A549 (cell line): Measurements from ENCODE around the gene GRM4. TPM values are rescaled to one million over a fixed set of nuclear protein-coding genes. Genes with fewer than 3 reads are reported as not detected.

ENCODE experiments used
- ATAC-seq, 2 experiments: fragments of 200-7000 bp in 1 of 2; fragments of >200 bp in 1 of 2; cut with Nextera tagmentation in 1 of 2; cut with Tn5 transposase in 1 of 2; 3 replicates each; pipeline versions ENCODE4 v1.8.0 to v1.9.1; 2018 to 2020; ENCODE audit warnings: mild to moderate bottlenecking in 1 of 2, moderate library complexity in 1 of 2
- CTCF ChIA-PET: fragments of 300-600 bp; sonication (Branson Sonifier 250); formaldehyde crosslinking; extraction: SDS; loops from one replicate; lab custom pipeline; 2021; ENCODE audit warnings: antibody characterized with exemption, inconsistent platforms; lab: Yijun Ruan, JAX
- POLR2A ChIA-PET: fragments of 350-600 bp; formaldehyde crosslinking; extraction: SDS; loops from one replicate; lab custom pipeline; 2021; ENCODE audit warnings: antibody characterized with exemption, inconsistent platforms; lab: Yijun Ruan, JAX
- DNase-seq, 2 experiments: peaks; one replicate each; pipeline versions ENCODE4 v3.0.0 to v3.0.0-alpha.2; 2011 to 2016; ENCODE audit warnings: low read depth in 1 of 2, low spot score in 1 of 2
- FAIRE-seq: peaks from 2 replicates; lab custom pipeline; 2011; peaks lifted over from hg19 to GRCh38; lab: Jason Lieb, UNC
- H3K27ac ChIP-seq, 2 experiments: fragments of >200 bp; sonication (Bioruptor Twin); formaldehyde crosslinking; 3 replicates each; pipeline ENCODE4 v1.5.1; 2016 to 2017
- H3K4me1 ChIP-seq: fragments of >200 bp; sonication (Bioruptor Twin); formaldehyde crosslinking; 3 replicates; pipeline ENCODE4 v1.6.1; 2016
- H3K4me2 ChIP-seq: fragments of >200 bp; sonication (Bioruptor Twin); formaldehyde crosslinking; 3 replicates; pipeline ENCODE4 v1.6.1; 2016
- H3K4me3 ChIP-seq: fragments of >200 bp; sonication (Bioruptor Twin); formaldehyde crosslinking; 3 replicates; pipeline ENCODE4 v1.5.1; 2016
- H3K9me3 ChIP-seq: fragments of >200 bp; sonication (Bioruptor Twin); formaldehyde crosslinking; 3 replicates; pipeline ENCODE4 v1.6.1; 2016
- BHLHE40 ChIP-seq: IDR thresholded peaks from 2 replicates; pipeline ENCODE4 v1.6.1; 2012; ENCODE audit warnings: low read depth, low read length, inconsistent platforms
- CBX2 ChIP-seq: fragments of 200-600 bp; sonication (generic); IDR thresholded peaks from 2 replicates; pipeline ENCODE4 v1.6.1; 2016; ENCODE audit warnings: low read depth, mild to moderate bottlenecking, borderline replicate concordance
- CEBPB ChIP-seq, 2 experiments: fragments of >200 bp in 1 of 2; sonication (Bioruptor Twin) in 1 of 2; formaldehyde crosslinking in 1 of 2; IDR thresholded peaks; 2 replicates each; pipeline ENCODE4 v1.6.1; 2012 to 2016
- CHD4 ChIP-seq: fragments of 200-600 bp; sonication (generic); IDR thresholded peaks from 2 replicates; pipeline ENCODE4 v1.6.1; 2016; ENCODE audit warnings: antibody characterized with exemption, mild to moderate bottlenecking, borderline replicate concordance
- EHF ChIP-seq: fragments of 250-450 bp; sonication (Bioruptor Pico); IDR thresholded peaks from 2 replicates; pipeline ENCODE4 v1.5.0; 2020; ENCODE audit warnings: mild to moderate bottlenecking
- ELK1 ChIP-seq: fragments of 150-350 bp; IDR thresholded peaks from 2 replicates; pipeline ENCODE4 v1.6.1; 2014; ENCODE audit warnings: low read depth, mild to moderate bottlenecking, low read length
- FOXS1 ChIP-seq: fragments of 250-450 bp; sonication (Bioruptor Pico); IDR thresholded peaks from 2 replicates; pipeline ENCODE4 v1.5.0; 2020; ENCODE audit warnings: mild to moderate bottlenecking, moderate library complexity
- HMGXB4 ChIP-seq: fragments of 250-450 bp; sonication (Bioruptor Pico); IDR thresholded peaks from 2 replicates; pipeline ENCODE4 v1.5.0; 2021; ENCODE audit warnings: mild to moderate bottlenecking, moderate library complexity, borderline replicate concordance
- HOXA7 ChIP-seq: fragments of 250-450 bp; sonication (Bioruptor Pico); IDR thresholded peaks from 2 replicates; pipeline ENCODE4 v1.5.0; 2020; ENCODE audit warnings: mild to moderate bottlenecking, moderate library complexity
- HOXB5 ChIP-seq: fragments of 250-450 bp; sonication (Bioruptor Pico); IDR thresholded peaks from 2 replicates; pipeline ENCODE4 v1.5.0; 2020; ENCODE audit warnings: mild to moderate bottlenecking, moderate library complexity
- JUN ChIP-seq, 2 experiments: fragments of >200 bp; sonication (Bioruptor Twin); formaldehyde crosslinking; IDR thresholded peaks; 2 replicates in 1 of 2; 3 replicates in 1 of 2; pipeline ENCODE4 v1.6.1; 2016 to 2017
- KDM1A ChIP-seq: fragments of 200-600 bp; sonication (generic); IDR thresholded peaks from 2 replicates; pipeline ENCODE4 v1.6.1; 2016; ENCODE audit warnings: low read depth, mild to moderate bottlenecking
- MAX ChIP-seq: IDR thresholded peaks from 2 replicates; pipeline ENCODE4 v1.6.1; 2012
- MAZ ChIP-seq: fragments of 150-350 bp; IDR thresholded peaks from 2 replicates; pipeline ENCODE4 v1.6.1; 2014; ENCODE audit warnings: antibody characterized with exemption, low read depth, low read length, borderline replicate concordance
- MYC ChIP-seq: IDR thresholded peaks from 2 replicates; pipeline ENCODE4 v1.6.1; 2012; ENCODE audit warnings: mild to moderate bottlenecking, inconsistent platforms, low read length, improper control_type of control experiment, borderline replicate concordance
- NFE2L2 ChIP-seq: fragments of 150-350 bp; conservative IDR thresholded peaks from 2 replicates; pipeline ENCODE4 v1.6.1; 2014; ENCODE audit warnings: low read length
- NPAS2 ChIP-seq: fragments of 250-450 bp; sonication (Bioruptor Pico); IDR thresholded peaks from 2 replicates; pipeline ENCODE4 v1.8.0; 2022; ENCODE audit warnings: mild to moderate bottlenecking, moderate library complexity, borderline replicate concordance
- POLR2AphosphoS2 ChIP-seq: conservative IDR thresholded peaks from 2 replicates; pipeline ENCODE4 v1.6.1; 2012; ENCODE audit warnings: low read length, improper control_type of control experiment, inconsistent platforms
- RAD21 ChIP-seq, 2 experiments: fragments of >200 bp in 1 of 2; sonication (Bioruptor Twin) in 1 of 2; formaldehyde crosslinking in 1 of 2; IDR thresholded peaks in 1 of 2; conservative IDR thresholded peaks in 1 of 2; 2 replicates in 1 of 2; 3 replicates in 1 of 2; pipeline ENCODE4 v1.6.1; 2012 to 2018; ENCODE audit warnings: inconsistent platforms in 1 of 2
- RARB ChIP-seq: fragments of 250-450 bp; sonication (Bioruptor Pico); IDR thresholded peaks from 2 replicates; pipeline ENCODE4 v1.8.0; 2021; ENCODE audit warnings: mild to moderate bottlenecking, moderate library complexity
- RCOR1 ChIP-seq: fragments of 150-350 bp; IDR thresholded peaks from 2 replicates; pipeline ENCODE4 v1.6.1; 2014; ENCODE audit warnings: antibody characterized with exemption, low read length, low read depth
- RFX5 ChIP-seq: fragments of 450-650 bp; IDR thresholded peaks from 2 replicates; pipeline ENCODE4 v1.7.1; 2014; ENCODE audit warnings: antibody characterized with exemption, mild to moderate bottlenecking, moderate library complexity
- SMC3 ChIP-seq: fragments of >200 bp; sonication (Bioruptor Twin); formaldehyde crosslinking; IDR thresholded peaks from 3 replicates; pipeline ENCODE4 v1.6.1; 2018; ENCODE audit warnings: inconsistent platforms
- SREBF2 ChIP-seq: fragments of 450-650 bp; IDR thresholded peaks from 2 replicates; pipeline ENCODE4 v1.6.1; 2014; ENCODE audit warnings: mild to moderate bottlenecking, moderate library complexity
- ZC3H11A ChIP-seq: fragments of 450-650 bp; IDR thresholded peaks from 2 replicates; pipeline ENCODE4 v1.6.1; 2014; ENCODE audit warnings: antibody characterized with exemption, mild to moderate bottlenecking
- ZSCAN20 ChIP-seq: fragments of 250-450 bp; sonication (Bioruptor Pico); IDR thresholded peaks from 2 replicates; pipeline ENCODE4 v1.8.0; 2022; ENCODE audit warnings: mild to moderate bottlenecking, moderate library complexity
- WGBS: methylation state at CpG from one replicate; pipeline ENCODE4 v1.1.6; 2017; ENCODE audit errors: missing lambda C conversion rate; 5-methylcytosine and 5-hydroxymethylcytosine counted together
- polyA plus RNA-seq, 4 experiments: library from polyadenylated mRNA; depleted of rRNA in 3 of 4; stranded (reverse); fragments of >200 nt; fragmentation: RNase III in 1 of 4; extraction: RNeasy Plus Mini Kit Qiagen cat#74134 plus additional on column Dnase treatment in 1 of 4; gene quantifications; 2 replicates in 3 of 4; 3 replicates in 1 of 4; pipeline ENCODE4 v1.2.3, GENCODE V29; 2011 to 2017
- TF ChIP-seq, protein P1 (sequence below): fragments of >200 bp; sonication (Bioruptor Twin); formaldehyde crosslinking; IDR thresholded peaks from 3 replicates; pipeline ENCODE4 v1.6.1; 2016
- TF ChIP-seq, protein P2 (sequence below): fragments of 450-650 bp; IDR thresholded peaks from 2 replicates; pipeline ENCODE4 v1.6.1; 2014; ENCODE audit warnings: antibody characterized with exemption

The GRM4 gene
- polyA plus RNA-seq, 2 of the 4 experiments (the other 2 are of a cell fraction) = 0.05 TPM

DNA sequence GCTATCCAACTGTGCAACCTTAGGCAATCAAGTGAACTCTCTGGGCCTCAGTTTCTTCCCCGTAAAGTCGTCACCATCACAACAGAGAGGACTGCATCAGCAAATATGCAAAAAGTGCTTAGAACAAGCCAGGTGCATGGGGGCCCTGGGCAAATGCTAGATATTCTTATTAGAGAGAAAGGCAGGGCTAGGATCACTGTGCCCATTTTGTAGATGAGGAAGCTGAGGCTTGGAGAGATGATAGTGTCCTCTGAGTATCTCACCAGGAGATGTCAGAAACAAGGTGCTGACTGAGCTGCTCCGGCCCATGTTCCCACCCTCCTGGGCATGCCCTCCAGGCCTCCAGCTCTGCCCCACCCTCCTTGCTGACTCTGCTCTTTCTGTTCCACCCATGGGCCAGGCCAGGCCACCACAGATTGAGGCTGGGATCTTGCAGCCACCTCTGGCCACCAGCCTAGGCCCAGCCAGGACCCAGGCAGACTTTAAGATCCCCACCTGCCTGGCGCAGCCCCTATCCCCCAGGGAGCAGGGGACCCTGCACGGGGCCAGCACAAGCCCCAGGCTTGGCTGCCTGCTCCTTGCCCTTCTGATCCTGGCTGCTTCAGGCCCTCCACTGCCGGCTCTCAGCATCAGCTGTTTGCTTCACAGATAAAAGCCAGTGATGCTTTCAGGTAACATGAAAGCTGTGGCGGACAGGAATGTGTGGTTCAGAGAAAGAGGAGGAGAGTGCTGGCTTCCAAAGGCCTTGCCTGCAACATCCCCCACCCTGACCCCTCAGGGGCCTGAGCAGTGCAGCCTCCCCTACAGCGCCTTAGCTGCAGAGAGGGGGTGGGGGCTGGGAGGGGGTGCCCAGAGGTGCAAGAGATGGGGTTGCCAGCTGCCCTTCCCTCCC, 47.6 kb downstream of the GRM4 start:
- no peak for DNase-seq

DNA sequence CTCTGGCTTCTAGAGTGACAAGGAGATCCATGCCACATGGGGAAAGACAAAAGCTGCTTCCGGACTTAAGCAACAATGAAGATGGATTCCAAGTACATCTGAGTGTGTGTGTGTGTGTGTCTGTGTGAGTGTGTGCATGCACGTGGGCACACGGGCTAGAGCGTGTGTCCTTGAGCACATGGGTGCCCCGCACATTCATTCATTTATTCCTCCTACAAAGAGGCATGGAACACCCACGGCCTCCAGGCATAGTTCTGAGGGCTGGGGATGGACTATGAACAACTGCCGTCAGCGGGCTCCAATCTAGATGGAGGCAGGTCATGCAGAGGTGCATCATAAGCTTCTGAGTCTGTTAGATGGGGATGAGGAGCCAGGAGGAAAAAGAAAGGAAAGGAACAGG, 49.1 kb downstream of the GRM4 start:
- Histone ChIP-seq H3K27ac (no peak overlapping the region), H3K4me2 (no peak overlapping the region), H3K4me3 (no peak overlapping the region), H3K9me3 (no peaks in the 10 kb centered on the region), H3K4me1 (no peaks in the 10 kb centered on the region)
- CTCF ChIA-PET = no interaction called here
- ATAC-seq = no peak
- 39% methylated on average over 7 of the region's 8 CpGs for WGBS
- DNase-seq = no peak
- no peak for FAIRE-seq
- POLR2A ChIA-PET = no interaction called here
- TF ChIP-seq HMGXB4 (no peak), RFX5 (no peak), ZC3H11A (no peak), HOXB5 (CRISPR knock-in tag) (no peak), CHD4 (no peak), HOXA7 (CRISPR knock-in tag) (no peak), FOXS1 (CRISPR knock-in tag) (no peak), SMC3 (no peak), MAZ (no peak), SREBF2 (no peak), NFE2L2 (no peak)
- TF ChIP-seq, protein P1, sequence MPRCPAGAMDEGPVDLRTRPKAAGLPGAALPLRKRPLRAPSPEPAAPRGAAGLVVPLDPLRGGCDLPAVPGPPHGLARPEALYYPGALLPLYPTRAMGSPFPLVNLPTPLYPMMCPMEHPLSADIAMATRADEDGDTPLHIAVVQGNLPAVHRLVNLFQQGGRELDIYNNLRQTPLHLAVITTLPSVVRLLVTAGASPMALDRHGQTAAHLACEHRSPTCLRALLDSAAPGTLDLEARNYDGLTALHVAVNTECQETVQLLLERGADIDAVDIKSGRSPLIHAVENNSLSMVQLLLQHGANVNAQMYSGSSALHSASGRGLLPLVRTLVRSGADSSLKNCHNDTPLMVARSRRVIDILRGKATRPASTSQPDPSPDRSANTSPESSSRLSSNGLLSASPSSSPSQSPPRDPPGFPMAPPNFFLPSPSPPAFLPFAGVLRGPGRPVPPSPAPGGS = no peak

More for the DNA sequence above, 47.6 kb downstream of the GRM4 start:
- Histone ChIP-seq H3K27ac (no peak overlapping the region), H3K9me3 (no peaks in the 10 kb centered on the region), H3K4me3 (no peak overlapping the region), H3K4me2 (no peak overlapping the region), H3K4me1 (no peaks in the 10 kb centered on the region)
- 54% methylated on average over 5 of the region's 8 CpGs for WGBS
- ATAC-seq (no peak), FAIRE-seq (no peak)
- POLR2A ChIA-PET = no interaction called here
- TF ChIP-seq RAD21 (conservative IDR thresholded peaks at IDR 0.05 in 1 of 2, IDR thresholded peaks at IDR 0.05 in 1 of 2) = no peak
- no peak for TF ChIP-seq ZSCAN20 (CRISPR knock-in tag)
- TF ChIP-seq CEBPB (IDR thresholded peaks at IDR 0.05) = no peak
- TF ChIP-seq NPAS2 = no peak
- no peak for TF ChIP-seq NFE2L2
- no peak for TF ChIP-seq JUN (IDR thresholded peaks at IDR 0.05)
- no peak for TF ChIP-seq KDM1A
- no peak for TF ChIP-seq BHLHE40
- no peak for TF ChIP-seq RARB (CRISPR knock-in tag)
- no peak for TF ChIP-seq CBX2
- no peak for TF ChIP-seq RCOR1
- TF ChIP-seq, protein P2, sequence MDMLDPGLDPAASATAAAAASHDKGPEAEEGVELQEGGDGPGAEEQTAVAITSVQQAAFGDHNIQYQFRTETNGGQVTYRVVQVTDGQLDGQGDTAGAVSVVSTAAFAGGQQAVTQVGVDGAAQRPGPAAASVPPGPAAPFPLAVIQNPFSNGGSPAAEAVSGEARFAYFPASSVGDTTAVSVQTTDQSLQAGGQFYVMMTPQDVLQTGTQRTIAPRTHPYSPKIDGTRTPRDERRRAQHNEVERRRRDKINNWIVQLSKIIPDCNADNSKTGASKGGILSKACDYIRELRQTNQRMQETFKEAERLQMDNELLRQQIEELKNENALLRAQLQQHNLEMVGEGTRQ = no peak
- TF ChIP-seq HMGXB4 = no peak
- TF ChIP-seq POLR2AphosphoS2 = no peak
- no peak for TF ChIP-seq SMC3
- TF ChIP-seq MYC = no peak
- TF ChIP-seq MAX = no peak
- TF ChIP-seq ELK1 = no peak
- no peak for TF ChIP-seq EHF (CRISPR knock-in tag)
- TF ChIP-seq, protein P1 = no peak
- CTCF ChIA-PET = interaction anchor here (0.7 to 1.1 kb wide), 2 partner anchors 56 to 90 kb away, joined by 3 to 4 read pairs; no protein-coding TSS in a partner anchor
